GM21367 (cell line): ENCODE results near the gene ADAMTSL3.

Source experiments
- ATAC-seq: cut with Tn5 transposase; IDR thresholded peaks from one replicate; pipeline ENCODE4 v1.9.1; 2021; ENCODE audit not compliant: unreplicated experiment

The ADAMTSL3 gene

GRCh38 chr15:83653639-83654378 is at the start of gene ADAMTSL3:
Gene ADAMTSL3, plus strand, starts transcription at chr15:83654123. Its CDS starts 1,639 bp downstream, at chr15:83655762.
- ATAC-seq: no peak

- no peak for ATAC-seq
Measured at GRCh38 chr15:83604549-83604948, 49.4 kb upstream of the ADAMTSL3 start.

- ATAC-seq: no peak
Measured at GRCh38 chr15:83605111-83605945, 48.6 kb upstream of the ADAMTSL3 start.

GRCh38 chr15:83610132-83610531 is 43.8 kb upstream of the ADAMTSL3 start:
- ATAC-seq: no peak

- ATAC-seq: no peak
Measured at GRCh38 chr15:83610901-83611685, 42.8 kb upstream of the ADAMTSL3 start.

- no peak for ATAC-seq
Measured at GRCh38 chr15:83612226-83612625, 41.7 kb upstream of the ADAMTSL3 start.

GRCh38 chr15:83612898-83613635 is 40.9 kb upstream of the ADAMTSL3 start:
- ATAC-seq: no peak

- no peak for ATAC-seq
Measured at GRCh38 chr15:83613714-83614113, 40.2 kb upstream of the ADAMTSL3 start.

- no peak for ATAC-seq
Measured at GRCh38 chr15:83616840-83617239, 37.1 kb upstream of the ADAMTSL3 start.

GRCh38 chr15:83626171-83626802 is 27.6 kb upstream of the ADAMTSL3 start:
- ATAC-seq: no peak

- no peak for ATAC-seq
Measured at GRCh38 chr15:83631534-83631933, 22.4 kb upstream of the ADAMTSL3 start.

GRCh38 chr15:83643201-83643600 is 10.7 kb upstream of the ADAMTSL3 start:
- no peak for ATAC-seq

- ATAC-seq: no peak
Measured at GRCh38 chr15:83644439-83644838, 9.5 kb upstream of the ADAMTSL3 start.

- no peak for ATAC-seq
Measured at GRCh38 chr15:83650831-83651230, 3.1 kb upstream of the ADAMTSL3 start.

GRCh38 chr15:83651541-83651940 is 2.4 kb upstream of the ADAMTSL3 start:
- no peak for ATAC-seq

GRCh38 chr15:83652626-83653204 is 1.2 kb upstream of the ADAMTSL3 start:
- no peak for ATAC-seq

GRCh38 chr15:83653288-83653638 is 660 bp upstream of the ADAMTSL3 start:
- no peak for ATAC-seq

- ATAC-seq: no peak
Measured at GRCh38 chr15:83654379-83655236, 685 bp downstream of the ADAMTSL3 start.

- ATAC-seq: no peak
Measured at GRCh38 chr15:83655237-83655616, 1.3 kb downstream of the ADAMTSL3 start.
